22Rv1 (cell line): ENCODE measurements around the gene XPO4.

Experiments
- CTCF ChIP-seq: fragments of 450-650 bp; IDR thresholded peaks from 2 replicates; pipeline ENCODE4 v1.5.1; 2017; ENCODE audit warnings: mild to moderate bottlenecking
- ZFX ChIP-seq: fragments of 450-650 bp; IDR thresholded peaks from 2 replicates; pipeline ENCODE4 v1.6.1; 2017; ENCODE audit warnings: antibody characterized with exemption, borderline replicate concordance

GRCh38 chr13:20815464-20815863 is 87.1 kb downstream of the XPO4 start:
- no peak for TF ChIP-seq CTCF
- no peak for TF ChIP-seq ZFX
